GM12878 (cell line): Measurements from ENCODE around the gene ATG4A. TPM values are rescaled to one million over a fixed set of nuclear protein-coding genes. Genes with fewer than 3 reads are reported as not detected.

Source experiments
- ATAC-seq: fragments of 200-7000 bp; cut with Tn5 transposase; 3 replicates; pipeline ENCODE4 v1.9.1; 2020; ENCODE audit warnings: mild to moderate bottlenecking, moderate library complexity
- BruUV-seq: library from RNA; stranded (reverse); fragments of 400-500 nt; replicated peaks from 2 replicates; lab custom pipeline; 2021; lab: Mats Ljungman, UMichigan
- CTCF ChIA-PET: fragments of 300-600 bp; sonication (Branson Sonifier 250); formaldehyde crosslinking; extraction: SDS; loops from one replicate; lab custom pipeline; 2021; ENCODE audit warnings: inconsistent platforms; lab: Yijun Ruan, JAX
- POLR2A ChIA-PET: fragments of 350-600 bp; formaldehyde crosslinking; extraction: SDS; loops from one replicate; lab custom pipeline; 2021; ENCODE audit warnings: inconsistent platforms; lab: Charles Lee
- RAD21 ChIA-PET: fragments of 300-600 bp; sonication (Branson Sonifier 250); formaldehyde crosslinking; loops from one replicate; lab custom pipeline; 2023; ENCODE audit warnings: antibody characterized with exemption; ENCODE audit not compliant: unreplicated experiment; lab: Charles Lee
- SMC1A ChIA-PET: fragments of 300-600 bp; sonication (Branson Sonifier 250); formaldehyde crosslinking; loops from one replicate; lab custom pipeline; 2023; ENCODE audit not compliant: unreplicated experiment, uncharacterized antibody; lab: Charles Lee
- DNase-seq: peaks from one replicate; pipeline ENCODE4 v3.0.0-alpha.2; 2011; ENCODE audit warnings: low read depth, low spot score
- FAIRE-seq: peaks from 3 replicates; lab custom pipeline; 2011; peaks lifted over from hg19 to GRCh38; lab: Jason Lieb, UNC
- H2AFZ ChIP-seq: 2 replicates; pipeline ENCODE4 v1.6.0; 2011; ENCODE audit warnings: low read depth, low read length, control low read depth; ENCODE audit not compliant: control insufficient read depth
- H3K27ac ChIP-seq: 2 replicates; pipeline ENCODE4 v1.5.1; 2011; ENCODE audit warnings: control low read depth; ENCODE audit not compliant: control insufficient read depth, insufficient read depth
- H3K27me3 ChIP-seq, 2 experiments: replicated peaks in 1 of 2; 2 replicates each; pipeline versions ENCODE4 v1.6.0 to v1.6.1; 2011; ENCODE audit warnings: low read length in 1 of 2; ENCODE audit not compliant: control insufficient read depth in 2 of 2, insufficient read depth in 2 of 2
- H3K36me3 ChIP-seq, 2 experiments: 2 replicates each; pipeline ENCODE4 v1.5.1; 2011; ENCODE audit warnings: low read length in 1 of 2; ENCODE audit not compliant: control insufficient read depth in 2 of 2, insufficient read depth in 2 of 2
- H3K4me1 ChIP-seq: 2 replicates; pipeline ENCODE4 v1.6.1; 2011; ENCODE audit warnings: mild to moderate bottlenecking, low read length, moderate library complexity, mixed read lengths; ENCODE audit not compliant: control insufficient read depth, insufficient read depth
- H3K4me2 ChIP-seq: 2 replicates; pipeline ENCODE4 v1.6.0; 2011; ENCODE audit warnings: control low read depth; ENCODE audit not compliant: control insufficient read depth, insufficient read depth
- H3K4me3 ChIP-seq: fragments of 200-600 bp; sonication (generic); 2 replicates; pipeline ENCODE4 v1.5.1; 2016
- H3K79me2 ChIP-seq: 2 replicates; pipeline ENCODE4 v1.6.0; 2011; ENCODE audit warnings: low read length; ENCODE audit not compliant: control insufficient read depth, insufficient read depth
- H3K9ac ChIP-seq: 2 replicates; pipeline ENCODE4 v1.8.0; 2011; ENCODE audit warnings: low read length, control low read depth, mixed read lengths; ENCODE audit not compliant: control insufficient read depth, insufficient read depth
- H3K9me3 ChIP-seq: replicated peaks from 3 replicates; pipeline ENCODE4 v1.5.1; 2011; ENCODE audit warnings: mild to moderate bottlenecking, low read length; ENCODE audit not compliant: control insufficient read depth, insufficient read depth
- H4K20me1 ChIP-seq: 2 replicates; pipeline ENCODE4 v1.6.0; 2011; ENCODE audit not compliant: control insufficient read depth, insufficient read depth
- CBFB ChIP-seq: IDR thresholded peaks from 2 replicates; pipeline ENCODE4 v1.6.1; 2016; ENCODE audit warnings: antibody characterized with exemption, low read depth
- CEBPZ ChIP-seq: fragments of 150-350 bp; IDR thresholded peaks from 2 replicates; pipeline ENCODE4 v1.6.1; 2016; ENCODE audit warnings: low read depth, low read length
- EGR1 ChIP-seq, 2 experiments: IDR thresholded peaks; 1 replicate in 1 of 2; 2 replicates in 1 of 2; pipeline ENCODE4 v1.6.1; 2011 to 2012; ENCODE audit warnings: low read depth in 2 of 2, low read length in 2 of 2, borderline replicate concordance in 1 of 2, mild to moderate bottlenecking in 1 of 2, moderate library complexity in 1 of 2
- FOXM1 ChIP-seq: IDR thresholded peaks from 2 replicates; pipeline ENCODE4 v1.6.1; 2012; ENCODE audit warnings: low read depth, mild to moderate bottlenecking, inconsistent platforms, low read length, moderate library complexity
- HCFC1 ChIP-seq: fragments of 150-350 bp; IDR thresholded peaks from 2 replicates; pipeline ENCODE4 v1.6.1; 2014; ENCODE audit warnings: low read length
- HDAC6 ChIP-seq: fragments of 200-600 bp; sonication (generic); IDR thresholded peaks from one replicate; pipeline ENCODE4 v1.8.0; 2017; ENCODE audit warnings: antibody characterized with exemption; ENCODE audit not compliant: unreplicated experiment
- MTA2 ChIP-seq: fragments of 450-650 bp; IDR thresholded peaks from 2 replicates; pipeline ENCODE4 v1.6.1; 2016; ENCODE audit warnings: low read depth, mild to moderate bottlenecking, moderate library complexity
- MXI1 ChIP-seq: fragments of 150-350 bp; IDR thresholded peaks from 2 replicates; pipeline ENCODE4 v1.6.1; 2011; ENCODE audit warnings: low read depth, mild to moderate bottlenecking, inconsistent platforms, low read length, improper control_type of control experiment
- RCOR1 ChIP-seq: conservative IDR thresholded peaks from 2 replicates; pipeline ENCODE4 v1.6.1; 2012; ENCODE audit warnings: low read depth, low read length, improper control_type of control experiment
- RELA ChIP-seq: fragments of 450-650 bp; IDR thresholded peaks from 2 replicates; pipeline ENCODE4 v1.8.0; 2014; ENCODE audit warnings: borderline replicate concordance; ENCODE audit not compliant: partially characterized antibody
- SIX5 ChIP-seq: IDR thresholded peaks from 2 replicates; pipeline ENCODE4 v1.6.1; 2011; ENCODE audit warnings: mild to moderate bottlenecking, low read depth, low read length, moderate library complexity; ENCODE audit not compliant: severe bottlenecking
- TBL1XR1 ChIP-seq: IDR thresholded peaks from 2 replicates; pipeline ENCODE4 v1.6.1; 2012; ENCODE audit warnings: low read depth, low read length, improper control_type of control experiment
- TCF3 ChIP-seq: IDR thresholded peaks from 2 replicates; pipeline ENCODE4 v1.6.1; 2012; ENCODE audit warnings: low read depth, mild to moderate bottlenecking, low read length, borderline replicate concordance; ENCODE audit not compliant: insufficient read depth
- YBX1 ChIP-seq: fragments of 450-650 bp; IDR thresholded peaks from 2 replicates; pipeline ENCODE4 v1.6.1; 2016; ENCODE audit warnings: antibody characterized with exemption
- ZNF207 ChIP-seq: fragments of 450-650 bp; IDR thresholded peaks from 2 replicates; pipeline ENCODE4 v1.6.1; 2014; ENCODE audit warnings: antibody characterized with exemption, mild to moderate bottlenecking, borderline replicate concordance
- ZNF384 ChIP-seq: IDR thresholded peaks from 2 replicates; pipeline ENCODE4 v1.6.1; 2012; ENCODE audit warnings: low read depth, mild to moderate bottlenecking, low read length, improper control_type of control experiment, borderline replicate concordance
- WGBS: methylation state at CpG from one replicate; pipeline ENCODE4 v1.1.6; 2016; ENCODE audit warnings: low lambda C conversion rate; ENCODE audit not compliant: insufficient replicate concordance, insufficient coverage; ENCODE audit errors: missing lambda C conversion rate; 5-methylcytosine and 5-hydroxymethylcytosine counted together
- in situ Hi-C: fragments of 300-500 bp; cut with MboI; formaldehyde crosslinking; loops from 9 replicates; pipeline ENCODE4 v1.14.3; 2018; ENCODE audit warnings: mixed read lengths
- intact Hi-C: fragments of 100-400 bp; cut with micrococcal nuclease; formaldehyde crosslinking; loops from one replicate; pipeline ENCODE4 v1.14.2; 2022; ENCODE audit not compliant: unreplicated experiment
- polyA plus RNA-seq, 11 experiments: library from polyadenylated mRNA; depleted of rRNA in 4 of 11; unstranded in 6 of 11; stranded (reverse) in 5 of 11; fragments of >200 nt; fragmentation: Nextera tagmentation in 4 of 11; fragmentation: Illumina TruSeq in 1 of 11; extraction: Ambion mirVana in 4 of 11; extraction: Trizol in 1 of 11; gene quantifications; 1 replicate in 1 of 11; 2 replicates in 10 of 11; pipeline versions ENCODE4 v1.2.1 to v1.2.3, GENCODE V29; 2011 to 2016; ENCODE audit warnings: inconsistent platforms in 2 of 11, missing spikeins in 2 of 11, low read depth in 1 of 11
- total RNA-seq, 4 experiments: library from RNA; depleted of rRNA in 3 of 4; stranded (reverse); fragments of >200 nt in 3 of 4; fragmentation: Illumina TruSeq in 1 of 4; extraction: Trizol in 1 of 4; gene quantifications; 2 replicates each; pipeline versions ENCODE4 v1.2.1 to v1.2.3, GENCODE V29; 2013 to 2021
- TF ChIP-seq, protein P1 (sequence below): fragments of 450-650 bp; IDR thresholded peaks from 2 replicates; pipeline ENCODE4 v1.6.1; 2018; ENCODE audit warnings: borderline replicate concordance, mild to moderate bottlenecking; ENCODE audit not compliant: partially characterized antibody

The ATG4A gene
- total and polyA plus RNA-seq, 10 of the 15 experiments (the other 5 are each of a cell fraction or from before 2014, with no cell fraction given) = 9.1 to 22.0 (median 15.5) TPM

GRCh38 chrX:108167211-108167872, 75.8 kb downstream of the ATG4A start:
- Histone ChIP-seq H3K4me1 (no peaks in the 10 kb centered on the region), H3K9me3 (no peaks in the 10 kb centered on the region), H2AFZ (no peak overlapping the region), H3K27ac (no peak overlapping the region), H3K36me3 (no peaks in the 10 kb centered on the region), H3K4me3 (no peak overlapping the region), H3K9ac (no peak overlapping the region), H3K4me2 (no peak overlapping the region), H3K27me3 (no peaks in the 10 kb centered on the region), H4K20me1 (no peaks in the 10 kb centered on the region), H3K79me2 (no peaks in the 10 kb centered on the region)
- TF ChIP-seq MTA2 = no peak
- TF ChIP-seq CBFB = no peak
- TF ChIP-seq YBX1 = no peak
- no peak for TF ChIP-seq HCFC1
- TF ChIP-seq ZNF384 = no peak
- TF ChIP-seq, protein P1, sequence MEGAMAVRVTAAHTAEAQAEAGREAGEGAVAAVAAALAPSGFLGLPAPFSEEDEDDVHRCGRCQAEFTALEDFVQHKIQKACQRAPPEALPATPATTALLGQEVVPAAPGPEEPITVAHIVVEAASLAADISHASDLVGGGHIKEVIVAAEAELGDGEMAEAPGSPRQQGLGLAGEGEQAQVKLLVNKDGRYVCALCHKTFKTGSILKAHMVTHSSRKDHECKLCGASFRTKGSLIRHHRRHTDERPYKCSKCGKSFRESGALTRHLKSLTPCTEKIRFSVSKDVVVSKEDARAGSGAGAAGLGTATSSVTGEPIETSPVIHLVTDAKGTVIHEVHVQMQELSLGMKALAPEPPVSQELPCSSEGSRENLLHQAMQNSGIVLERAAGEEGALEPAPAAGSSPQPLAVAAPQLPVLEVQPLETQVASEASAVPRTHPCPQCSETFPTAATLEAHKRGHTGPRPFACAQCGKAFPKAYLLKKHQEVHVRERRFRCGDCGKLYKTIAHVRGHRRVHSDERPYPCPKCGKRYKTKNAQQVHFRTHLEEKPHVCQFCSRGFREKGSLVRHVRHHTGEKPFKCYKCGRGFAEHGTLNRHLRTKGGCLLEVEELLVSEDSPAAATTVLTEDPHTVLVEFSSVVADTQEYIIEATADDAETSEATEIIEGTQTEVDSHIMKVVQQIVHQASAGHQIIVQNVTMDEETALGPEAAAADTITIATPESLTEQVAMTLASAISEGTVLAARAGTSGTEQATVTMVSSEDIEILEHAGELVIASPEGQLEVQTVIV = no peak
- TF ChIP-seq ZNF207 = no peak
- no peak for TF ChIP-seq TCF3
- no peak for TF ChIP-seq MXI1
- no peak for TF ChIP-seq RCOR1
- TF ChIP-seq FOXM1 = no peak
- TF ChIP-seq TBL1XR1 = no peak
- no peak for TF ChIP-seq SIX5
- TF ChIP-seq CEBPZ = no peak
- no peak for TF ChIP-seq EGR1 (IDR thresholded peaks at IDR 0.05; ENCODE audit: borderline replicate concordance in 1 of 2, low read depth in 2 of 2, low read length in 2 of 2)
- TF ChIP-seq HDAC6 = no peak
- no peak for TF ChIP-seq RELA
- RAD21 ChIA-PET = no interaction called here
- intact Hi-C loops = no loop called here
- CTCF ChIA-PET = no interaction called here
- ATAC-seq (no peak), DNase-seq (no peak), FAIRE-seq (no peak)
- SMC1A ChIA-PET = interaction anchor here (1.2 kb wide), 1 partner anchor 14 kb away, joined by 4 read pairs; no protein-coding TSS in a partner anchor
- POLR2A ChIA-PET = no interaction called here
- no TSS peak for BruUV-seq
- in situ Hi-C loops = no loop called here
- WGBS = 50% methylated on average over 5 of the region's 5 CpGs
